ENCODE results near the gene RNASEH2A. TPM values are rescaled to one million over a fixed set of nuclear protein-coding genes. Genes with fewer than 3 reads are reported as not detected.

Gene RNASEH2A
- total RNA-seq, 3 donors from 2014 or later, result 5.2 to 8.8 (median 8.5) TPM

- H3K4me1 ChIP-seq, result peaks cover 6 to 28% of the 10 kb centered on the region in 2 donors
- no peaks in the 10 kb centered on the region for H3K27me3 ChIP-seq
- H3K4me3 ChIP-seq, result peak overlapping the region; percentile 92 to 100 (median 95)
- H3K36me3 ChIP-seq, result no peaks in the 10 kb centered on the region
- H3K9me3 ChIP-seq, result no peaks in the 10 kb centered on the region
- DNase-seq (ENCODE audit: low spot score in 2 of 2), result peak; percentile 63 to 79
- peak overlapping the region; percentile 98 to 100 for H3K27ac ChIP-seq
- intact Hi-C loops (cut with DNase I; ENCODE audit: low total_unique reads), result no loop called here
- TF ChIP-seq CTCF (IDR thresholded peaks at IDR 0.05), result no peak
- peak; percentile 57 to 95 (median 72) for TF ChIP-seq POLR2AphosphoS5 (IDR thresholded peaks at IDR 0.05)
- no peak for TF ChIP-seq POLR2A (IDR thresholded peaks at IDR 0.05)
These were observed 14.1 kb upstream of the RNASEH2A start for GRCh38 chr19:12792051-12792852.

- Histone ChIP-seq H3K4me1 (peaks cover 6 to 25% of the 10 kb centered on the region in 2 donors), H3K36me3 (no peaks in the 10 kb centered on the region), H3K27ac (peak overlapping the region; percentile 98 to 100), H3K9me3 (no peaks in the 10 kb centered on the region), H3K27me3 (no peaks in the 10 kb centered on the region), H3K4me3 (peak overlapping the region; percentile 92 to 100 (median 95))
- TF ChIP-seq CTCF (IDR thresholded peaks at IDR 0.05) (peak in 1 of 3 donors; percentile 15), POLR2A (IDR thresholded peaks at IDR 0.05) (no peak), POLR2AphosphoS5 (IDR thresholded peaks at IDR 0.05) (peak in 1 of 3 donors; percentile 90)
- intact Hi-C loops (cut with DNase I; ENCODE audit: low total_unique reads), result no loop called here
- DNase-seq (ENCODE audit: low spot score in 2 of 2), result no peak
These were observed 13.5 kb upstream of the RNASEH2A start for GRCh38 chr19:12792853-12793289.

- intact Hi-C loops (cut with DNase I; ENCODE audit: low total_unique reads), result no loop called here
These were observed 12.8 kb upstream of the RNASEH2A start for GRCh38 chr19:12793290-12794195.

GRCh38 chr19:12794196-12794941 is 12.0 kb upstream of the RNASEH2A start:
- intact Hi-C loops (cut with DNase I; ENCODE audit: low total_unique reads), result no loop called here
- H3K4me1 ChIP-seq, result peaks cover 5 to 10% of the 10 kb centered on the region in 2 donors
- peak overlapping the region; percentile 92 to 100 (median 95) for H3K4me3 ChIP-seq
- no peaks in the 10 kb centered on the region for H3K27me3 ChIP-seq
- no peak for DNase-seq (ENCODE audit: low spot score in 2 of 2)
- no peaks in the 10 kb centered on the region for H3K9me3 ChIP-seq
- TF ChIP-seq CTCF (IDR thresholded peaks at IDR 0.05) (no peak), POLR2A (IDR thresholded peaks at IDR 0.05) (no peak), POLR2AphosphoS5 (IDR thresholded peaks at IDR 0.05) (peak in 1 of 3 donors; percentile 45)
- H3K36me3 ChIP-seq, result no peaks in the 10 kb centered on the region
- H3K27ac ChIP-seq, result peak overlapping the region; percentile 98 to 100

More at GRCh38 chr19:12793290-12794195, 12.8 kb upstream of the RNASEH2A start:
- Histone ChIP-seq H3K9me3 (no peaks in the 10 kb centered on the region), H3K27ac (peak overlapping the region; percentile 98 to 100), H3K4me1 (peaks cover 6 to 19% of the 10 kb centered on the region in 2 donors), H3K4me3 (peak overlapping the region; percentile 92 to 100 (median 95)), H3K27me3 (no peaks in the 10 kb centered on the region), H3K36me3 (no peaks in the 10 kb centered on the region)
- peak; percentile 93 to 94 for DNase-seq (ENCODE audit: low spot score in 2 of 2)
- peak; percentile 88 to 99 (median 96) for TF ChIP-seq POLR2AphosphoS5 (IDR thresholded peaks at IDR 0.05)
- peak; percentile 82 for TF ChIP-seq POLR2A (IDR thresholded peaks at IDR 0.05)
- TF ChIP-seq CTCF (IDR thresholded peaks at IDR 0.05), result peak in 1 of 3 donors; percentile 7
